OCI-LY7 (cell line): ENCODE measurements around the gene SLC37A1.

Experiments used
- EZH2phosphoT487 ChIP-seq: fragments of 200-600 bp; sonication (generic); IDR thresholded peaks from 2 replicates; pipeline ENCODE4 v1.6.1; 2018; ENCODE audit warnings: low read depth, borderline replicate concordance, mild to moderate bottlenecking, mixed run types, antibody characterized with exemption, low read length, moderate library complexity, mixed read lengths
- TF ChIP-seq, protein P1 (sequence below): fragments of 200-600 bp; sonication (generic); conservative IDR thresholded peaks from 2 replicates; pipeline ENCODE4 v1.5.1; 2014; ENCODE audit warnings: mild to moderate bottlenecking, antibody characterized with exemption, low read length, moderate library complexity, mixed read lengths

DNA sequence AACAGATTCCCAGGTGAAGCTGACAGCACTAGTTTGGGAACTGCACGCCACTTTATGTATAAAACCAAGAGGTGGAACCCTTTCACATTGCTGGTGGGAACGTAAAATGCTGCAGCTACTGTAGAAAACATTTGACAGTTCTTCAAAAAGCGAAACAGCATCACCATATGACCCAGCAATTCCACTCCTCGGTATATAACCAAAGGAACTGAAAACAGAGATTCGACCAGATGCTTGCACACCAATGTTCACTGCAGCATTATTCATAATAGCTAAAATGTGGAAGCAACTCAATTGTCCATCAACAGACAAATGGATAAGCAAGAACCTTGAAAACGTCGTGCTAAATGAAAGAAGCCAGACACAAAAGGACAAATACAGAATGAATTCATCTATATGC, 35.1 kb upstream of the SLC37A1 start:
- TF ChIP-seq, protein P1, sequence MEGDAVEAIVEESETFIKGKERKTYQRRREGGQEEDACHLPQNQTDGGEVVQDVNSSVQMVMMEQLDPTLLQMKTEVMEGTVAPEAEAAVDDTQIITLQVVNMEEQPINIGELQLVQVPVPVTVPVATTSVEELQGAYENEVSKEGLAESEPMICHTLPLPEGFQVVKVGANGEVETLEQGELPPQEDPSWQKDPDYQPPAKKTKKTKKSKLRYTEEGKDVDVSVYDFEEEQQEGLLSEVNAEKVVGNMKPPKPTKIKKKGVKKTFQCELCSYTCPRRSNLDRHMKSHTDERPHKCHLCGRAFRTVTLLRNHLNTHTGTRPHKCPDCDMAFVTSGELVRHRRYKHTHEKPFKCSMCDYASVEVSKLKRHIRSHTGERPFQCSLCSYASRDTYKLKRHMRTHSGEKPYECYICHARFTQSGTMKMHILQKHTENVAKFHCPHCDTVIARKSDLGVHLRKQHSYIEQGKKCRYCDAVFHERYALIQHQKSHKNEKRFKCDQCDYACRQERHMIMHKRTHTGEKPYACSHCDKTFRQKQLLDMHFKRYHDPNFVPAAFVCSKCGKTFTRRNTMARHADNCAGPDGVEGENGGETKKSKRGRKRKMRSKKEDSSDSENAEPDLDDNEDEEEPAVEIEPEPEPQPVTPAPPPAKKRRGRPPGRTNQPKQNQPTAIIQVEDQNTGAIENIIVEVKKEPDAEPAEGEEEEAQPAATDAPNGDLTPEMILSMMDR = no peak
- TF ChIP-seq EZH2phosphoT487 = no peak
